Thyroid gland (tissue), 4 donors: Measurements from ENCODE around the gene PROX2.

Experiments used
- CTCF ChIP-seq, 6 experiments: fragments of 200-600 bp in 3 of 6; fragments of 450-650 bp in 3 of 6; sonication (generic) in 3 of 6; IDR thresholded peaks; one replicate each; pipeline ENCODE4 v1.5.1; 2016 to 2019; ENCODE audit warnings: antibody characterized with exemption in 6 of 6, mild to moderate bottlenecking in 2 of 6, inconsistent platforms in 1 of 6, moderate library complexity in 1 of 6
- POLR2A ChIP-seq, 2 donors: fragments of 450-650 bp; IDR thresholded peaks; one replicate each; pipeline ENCODE4 v1.6.1; 2017; ENCODE audit warnings: antibody characterized with exemption in 2 of 2, mild to moderate bottlenecking in 2 of 2, moderate library complexity in 1 of 2

- TF ChIP-seq CTCF (IDR thresholded peaks at IDR 0.05) (no peak), POLR2A (IDR thresholded peaks at IDR 0.05) (no peak)
These were observed 35.8 kb upstream of the PROX2 start for GRCh38 chr14:74911704-74912103.
